ENCODE data around the gene CAGE1. TPM values are rescaled to one million over a fixed set of nuclear protein-coding genes. Genes with fewer than 3 reads are reported as not detected.

CAGE1 gene
- total RNA-seq, 2 donors from 2014 or later = not detected

DNA sequence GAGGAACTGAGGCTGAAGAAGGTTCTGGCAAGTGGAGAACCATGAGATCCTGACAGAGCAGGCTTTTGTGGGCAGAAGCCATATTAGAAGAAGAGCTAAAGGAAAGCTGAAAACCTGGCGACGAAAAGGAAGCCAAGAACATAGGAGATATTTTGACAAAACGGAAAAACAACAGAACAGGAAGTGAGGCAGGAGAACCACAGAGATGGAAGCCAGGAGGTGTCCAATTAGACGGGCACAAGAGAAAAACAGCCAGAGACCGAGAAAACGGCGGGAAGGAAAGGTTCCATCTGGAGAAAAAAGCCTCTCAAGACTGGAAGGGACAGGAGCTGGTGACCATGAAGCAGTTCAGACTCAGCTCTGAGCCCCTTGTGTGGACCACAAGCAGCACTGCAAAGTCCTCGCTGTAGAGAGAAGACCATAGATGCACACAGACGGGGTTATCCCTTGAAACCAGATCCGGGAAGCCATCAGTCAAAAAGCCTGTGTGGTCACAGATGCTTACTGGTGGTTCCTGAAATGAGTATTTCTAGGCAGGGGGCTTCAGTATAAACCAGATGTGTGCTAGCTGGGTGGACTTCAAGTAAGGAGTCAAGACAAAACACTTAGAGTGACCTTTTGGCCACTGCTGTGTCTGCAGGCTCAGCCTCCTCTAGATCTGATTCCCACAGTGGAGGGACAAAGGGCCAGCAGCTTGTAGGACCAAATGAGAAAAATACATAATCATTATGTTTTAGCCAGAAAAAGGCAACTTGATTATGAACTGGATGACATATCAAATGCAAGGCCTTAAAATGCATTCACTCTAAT is 107.2 kb downstream of the CAGE1 start:
- Histone ChIP-seq H3K27me3 (no peaks in the 10 kb centered on the region), H3K4me1 (peaks cover 0 to 8% of the 10 kb centered on the region in 2 donors), H3K9me3 (no peaks in the 10 kb centered on the region), H3K27ac (no peak overlapping the region), H3K36me3 (peaks cover 15% of the 10 kb centered on the region), H3K4me3 (no peak overlapping the region)
- TF ChIP-seq, protein P1, sequence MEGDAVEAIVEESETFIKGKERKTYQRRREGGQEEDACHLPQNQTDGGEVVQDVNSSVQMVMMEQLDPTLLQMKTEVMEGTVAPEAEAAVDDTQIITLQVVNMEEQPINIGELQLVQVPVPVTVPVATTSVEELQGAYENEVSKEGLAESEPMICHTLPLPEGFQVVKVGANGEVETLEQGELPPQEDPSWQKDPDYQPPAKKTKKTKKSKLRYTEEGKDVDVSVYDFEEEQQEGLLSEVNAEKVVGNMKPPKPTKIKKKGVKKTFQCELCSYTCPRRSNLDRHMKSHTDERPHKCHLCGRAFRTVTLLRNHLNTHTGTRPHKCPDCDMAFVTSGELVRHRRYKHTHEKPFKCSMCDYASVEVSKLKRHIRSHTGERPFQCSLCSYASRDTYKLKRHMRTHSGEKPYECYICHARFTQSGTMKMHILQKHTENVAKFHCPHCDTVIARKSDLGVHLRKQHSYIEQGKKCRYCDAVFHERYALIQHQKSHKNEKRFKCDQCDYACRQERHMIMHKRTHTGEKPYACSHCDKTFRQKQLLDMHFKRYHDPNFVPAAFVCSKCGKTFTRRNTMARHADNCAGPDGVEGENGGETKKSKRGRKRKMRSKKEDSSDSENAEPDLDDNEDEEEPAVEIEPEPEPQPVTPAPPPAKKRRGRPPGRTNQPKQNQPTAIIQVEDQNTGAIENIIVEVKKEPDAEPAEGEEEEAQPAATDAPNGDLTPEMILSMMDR (IDR thresholded peaks at IDR 0.05) = no peak
- no peak for DNase-seq (ENCODE audit: low spot score)

Other genes starting within 250 kb of the CAGE1 start
- gene SSR1, start 76.5 kb downstream of the CAGE1 start, total RNA-seq = 10 to 100 TPM; 30.2 to 41.7 TPM
- gene RIOK1, start 66 bp upstream of the CAGE1 start, total RNA-seq = 10 to 100 TPM in 1 of 2 donors, 1 to 10 TPM in 1; 8.5 to 13.9 TPM
- gene DSP, start 151.9 kb upstream of the CAGE1 start, total RNA-seq = 100 to 1,000 TPM; 121 to 229 TPM
- 1 to 10 TPM; 9.3 to 9.6 TPM for gene SNRNP48, start 200.5 kb upstream of the CAGE1 start, total RNA-seq

Data from right atrium auricular region (tissue), 2 donors.